ENCODE data around the gene SYNJ1. TPM values are rescaled to one million over a fixed set of nuclear protein-coding genes. Genes with fewer than 3 reads are reported as not detected.
A peak's percentile ranks its signal among the peaks of the same experiment; 100 is the strongest.
"Not testable (repeated sequence)": the region's sequence is repeated elsewhere in the genome, so short reads cannot be mapped to it uniquely, and the experiment has no call there.

The SYNJ1 gene
- 2.8 TPM for polyA plus RNA-seq (2013, experiment 1 of 2)
- polyA plus RNA-seq (2013, experiment 2 of 2), result 3.4 TPM

DNA sequence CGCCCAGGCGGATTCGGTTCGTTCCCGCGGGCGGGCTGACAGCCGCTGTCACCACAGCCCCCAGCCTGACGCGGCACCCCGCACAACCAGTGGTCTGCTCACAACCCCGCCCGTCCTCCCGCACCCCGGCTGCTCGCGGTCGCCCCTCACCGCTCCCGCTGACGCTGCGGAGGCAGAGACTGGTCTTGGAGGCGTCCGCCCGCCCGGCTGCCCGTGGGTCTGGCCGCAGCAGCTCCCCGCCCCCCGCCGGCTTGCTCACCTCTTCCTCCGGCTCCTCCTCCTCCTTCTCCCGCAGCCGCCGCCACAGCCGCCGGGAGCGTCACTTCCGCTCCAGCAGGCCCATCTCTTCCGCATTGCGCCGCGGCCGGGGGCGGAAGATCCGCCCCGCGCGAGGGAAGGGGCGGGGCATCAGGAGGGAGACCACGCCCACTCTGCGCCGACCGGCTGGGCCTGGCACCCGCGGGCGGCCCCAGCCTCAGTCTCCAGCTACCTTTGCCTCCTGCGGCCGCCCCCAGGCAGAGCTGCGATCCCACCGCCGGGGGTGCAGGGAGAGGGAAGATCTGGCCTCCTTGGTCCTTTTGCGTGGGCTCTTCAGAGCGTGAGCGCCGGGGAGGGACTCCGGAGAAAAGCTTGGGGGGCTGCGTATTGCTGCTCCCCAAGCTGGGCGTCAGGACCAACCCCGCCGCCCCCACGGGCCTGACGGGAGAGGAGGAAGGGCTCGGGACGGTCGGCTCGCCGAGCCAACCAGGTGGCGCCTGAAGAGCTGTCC is at the start of gene SYNJ1:
SYNJ1 (minus strand) TSS at position 327 of the 769 bp plus-strand sequence. CDS start 1,118 bp downstream, outside the sequence.
- Histone ChIP-seq H3K56ac (ENCODE audit: low read length) (peak within 1 kb of the TSS; percentile 93), H3K4me2 (ENCODE audit: low read length) (peak within 1 kb of the TSS; percentile 70), H2BK15ac (replicated peaks; ENCODE audit: low read depth) (no peak within 1 kb of the TSS), H3K18ac (ENCODE audit: low read length) (no peak within 1 kb of the TSS), H3K4me1 (ENCODE audit: control insufficient read depth, low read depth, low read length) (no peaks in the 10 kb centered on the region), H3K79me2 (ENCODE audit: control insufficient read depth, insufficient read depth, low read length) (no peaks in the 10 kb centered on the region), H3K4ac (ENCODE audit: low read depth, low read length) (no peak within 1 kb of the TSS), H3K79me1 (ENCODE audit: low read length) (no peaks in the 10 kb centered on the region), H3K36me3 (ENCODE audit: control insufficient read depth, insufficient read depth, low read length) (no peaks in the 10 kb centered on the region), H3K4me3 (ENCODE audit: low read length) (peak within 1 kb of the TSS; percentile 80), H4K5ac (ENCODE audit: low read length) (no peak within 1 kb of the TSS), H4K8ac (ENCODE audit: low read depth, low read length) (no peak within 1 kb of the TSS), H2BK5ac (ENCODE audit: low read length) (no peak within 1 kb of the TSS), H3K23ac (ENCODE audit: low read length) (peak within 1 kb of the TSS; percentile 29), H2BK120ac (ENCODE audit: low read depth, low read length) (no peak within 1 kb of the TSS), H3K27ac (ENCODE audit: low read depth, low read length) (peak within 1 kb of the TSS; percentile 65), H3K9ac (ENCODE audit: low read length) (peak within 1 kb of the TSS; percentile 82), H3K27me3 (ENCODE audit: insufficient read depth, low read length, poor library complexity) (no peaks in the 10 kb centered on the region), H2AK5ac (ENCODE audit: low read length) (no peak within 1 kb of the TSS)
- DNase-seq, result peak; percentile 97
- no CpG with 5 or more reads among the region's 79 CpGs for WGBS (ENCODE audit: extremely low coverage, insufficient coverage, low lambda C conversion rate)

GRCh38 chr21:32777269-32777668 is 49.5 kb upstream of the SYNJ1 start:
- Histone ChIP-seq H4K5ac (ENCODE audit: low read length) (no peak overlapping the region), H3K18ac (ENCODE audit: low read length) (no peak overlapping the region), H3K4me1 (ENCODE audit: control insufficient read depth, low read depth, low read length) (no peaks in the 10 kb centered on the region), H3K4me3 (ENCODE audit: low read length) (no peak overlapping the region), H3K23ac (ENCODE audit: low read length) (no peak overlapping the region), H3K4ac (ENCODE audit: low read depth, low read length) (no peak overlapping the region), H2BK120ac (ENCODE audit: low read depth, low read length) (no peak overlapping the region), H2AK5ac (ENCODE audit: low read length) (no peak overlapping the region), H3K27ac (ENCODE audit: low read depth, low read length) (no peak overlapping the region), H3K79me1 (ENCODE audit: low read length) (no peaks in the 10 kb centered on the region), H3K27me3 (ENCODE audit: insufficient read depth, low read length, poor library complexity) (no peaks in the 10 kb centered on the region), H2BK15ac (replicated peaks; ENCODE audit: low read depth) (no peak overlapping the region), H3K4me2 (ENCODE audit: low read length) (no peak overlapping the region), H3K79me2 (ENCODE audit: control insufficient read depth, insufficient read depth, low read length) (no peaks in the 10 kb centered on the region), H3K36me3 (ENCODE audit: control insufficient read depth, insufficient read depth, low read length) (no peaks in the 10 kb centered on the region), H4K8ac (ENCODE audit: low read depth, low read length) (no peak overlapping the region), H3K9ac (ENCODE audit: low read length) (no peak overlapping the region), H3K56ac (ENCODE audit: low read length) (no peak overlapping the region), H2BK5ac (ENCODE audit: low read length) (no peak overlapping the region)
- WGBS (ENCODE audit: extremely low coverage, insufficient coverage, low lambda C conversion rate), result no CpG with 5 or more reads among the region's 1 CpG
- DNase-seq, result no peak

DNA sequence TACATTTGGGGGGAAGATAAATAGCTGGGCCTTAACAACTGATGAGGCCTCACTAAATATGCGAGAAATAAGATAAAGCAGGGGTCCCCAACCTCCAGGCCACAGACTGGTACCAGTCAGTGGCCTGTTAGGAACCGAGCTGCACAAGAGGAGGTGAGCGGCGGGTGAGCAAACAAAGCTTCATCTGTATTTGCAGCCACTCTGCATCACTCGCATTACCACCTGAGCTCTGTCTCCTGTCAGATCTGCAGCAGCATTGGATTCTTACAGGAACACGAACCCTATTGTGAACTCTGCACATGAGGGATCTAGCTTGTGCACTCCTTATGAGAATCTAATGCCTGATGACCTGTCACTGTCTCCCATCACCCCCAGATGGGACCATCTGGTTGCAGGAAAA is 48.9 kb upstream of the SYNJ1 start:
- H4K5ac ChIP-seq (ENCODE audit: low read length), result no peak overlapping the region
- no peak overlapping the region for H2BK5ac ChIP-seq (ENCODE audit: low read length)
- H3K4me1 ChIP-seq (ENCODE audit: control insufficient read depth, low read depth, low read length), result no peaks in the 10 kb centered on the region
- no peak overlapping the region for H3K4me2 ChIP-seq (ENCODE audit: low read length)
- no peak overlapping the region for H3K4me3 ChIP-seq (ENCODE audit: low read length)
- no peaks in the 10 kb centered on the region for H3K79me1 ChIP-seq (ENCODE audit: low read length)
- no CpG with 5 or more reads among the region's 6 CpGs for WGBS (ENCODE audit: extremely low coverage, insufficient coverage, low lambda C conversion rate)
- no peaks in the 10 kb centered on the region for H3K36me3 ChIP-seq (ENCODE audit: control insufficient read depth, insufficient read depth, low read length)
- H2AK5ac ChIP-seq (ENCODE audit: low read length), result no peak overlapping the region
- H3K27me3 ChIP-seq (ENCODE audit: insufficient read depth, low read length, poor library complexity), result no peaks in the 10 kb centered on the region
- peak overlapping the region; percentile 45 for H2BK120ac ChIP-seq (ENCODE audit: low read depth, low read length)
- no peak overlapping the region for H3K4ac ChIP-seq (ENCODE audit: low read depth, low read length)
- H3K27ac ChIP-seq (ENCODE audit: low read depth, low read length), result no peak overlapping the region
- no peaks in the 10 kb centered on the region for H3K79me2 ChIP-seq (ENCODE audit: control insufficient read depth, insufficient read depth, low read length)
- no peak overlapping the region for H3K23ac ChIP-seq (ENCODE audit: low read length)
- H3K18ac ChIP-seq (ENCODE audit: low read length), result no peak overlapping the region
- no peak for DNase-seq
- no peak overlapping the region for H4K8ac ChIP-seq (ENCODE audit: low read depth, low read length)
- no peak overlapping the region for H3K9ac ChIP-seq (ENCODE audit: low read length)
- H2BK15ac ChIP-seq (replicated peaks; ENCODE audit: low read depth), result no peak overlapping the region
- no peak overlapping the region for H3K56ac ChIP-seq (ENCODE audit: low read length)

DNA sequence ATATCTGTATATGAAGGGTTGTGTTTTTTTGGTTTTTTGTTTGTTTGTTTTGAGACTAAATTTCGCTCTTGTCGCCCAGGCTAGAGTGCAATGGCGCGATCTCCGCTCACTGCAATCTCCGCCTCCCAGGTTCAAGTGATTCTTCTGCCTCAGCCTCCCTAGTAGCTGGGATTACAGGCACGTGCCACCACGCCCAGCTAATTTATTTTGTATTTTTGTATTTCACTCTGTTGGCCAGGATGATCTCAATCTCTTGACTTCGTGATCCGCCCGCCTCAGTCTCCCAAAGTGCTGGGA is 45.2 kb upstream of the SYNJ1 start:
- not testable (repeated sequence) for H2BK15ac ChIP-seq (replicated peaks; ENCODE audit: low read depth); H3K9ac ChIP-seq (ENCODE audit: low read length); H3K56ac ChIP-seq (ENCODE audit: low read length); DNase-seq; H2BK120ac ChIP-seq (ENCODE audit: low read depth, low read length); H3K36me3 ChIP-seq (ENCODE audit: control insufficient read depth, insufficient read depth, low read length); H4K5ac ChIP-seq (ENCODE audit: low read length); H2BK5ac ChIP-seq (ENCODE audit: low read length); H3K4me3 ChIP-seq (ENCODE audit: low read length); H3K4ac ChIP-seq (ENCODE audit: low read depth, low read length); H3K4me1 ChIP-seq (ENCODE audit: control insufficient read depth, low read depth, low read length); H3K27me3 ChIP-seq (ENCODE audit: insufficient read depth, low read length, poor library complexity); H3K23ac ChIP-seq (ENCODE audit: low read length); H4K8ac ChIP-seq (ENCODE audit: low read depth, low read length); H3K79me1 ChIP-seq (ENCODE audit: low read length); H3K18ac ChIP-seq (ENCODE audit: low read length); H2AK5ac ChIP-seq (ENCODE audit: low read length); H3K27ac ChIP-seq (ENCODE audit: low read depth, low read length); H3K4me2 ChIP-seq (ENCODE audit: low read length)
- WGBS (ENCODE audit: extremely low coverage, insufficient coverage, low lambda C conversion rate), result no CpG with 5 or more reads among the region's 11 CpGs
- H3K79me2 ChIP-seq (ENCODE audit: control insufficient read depth, insufficient read depth, low read length), result peaks cover 27% of the 10 kb centered on the region

DNA sequence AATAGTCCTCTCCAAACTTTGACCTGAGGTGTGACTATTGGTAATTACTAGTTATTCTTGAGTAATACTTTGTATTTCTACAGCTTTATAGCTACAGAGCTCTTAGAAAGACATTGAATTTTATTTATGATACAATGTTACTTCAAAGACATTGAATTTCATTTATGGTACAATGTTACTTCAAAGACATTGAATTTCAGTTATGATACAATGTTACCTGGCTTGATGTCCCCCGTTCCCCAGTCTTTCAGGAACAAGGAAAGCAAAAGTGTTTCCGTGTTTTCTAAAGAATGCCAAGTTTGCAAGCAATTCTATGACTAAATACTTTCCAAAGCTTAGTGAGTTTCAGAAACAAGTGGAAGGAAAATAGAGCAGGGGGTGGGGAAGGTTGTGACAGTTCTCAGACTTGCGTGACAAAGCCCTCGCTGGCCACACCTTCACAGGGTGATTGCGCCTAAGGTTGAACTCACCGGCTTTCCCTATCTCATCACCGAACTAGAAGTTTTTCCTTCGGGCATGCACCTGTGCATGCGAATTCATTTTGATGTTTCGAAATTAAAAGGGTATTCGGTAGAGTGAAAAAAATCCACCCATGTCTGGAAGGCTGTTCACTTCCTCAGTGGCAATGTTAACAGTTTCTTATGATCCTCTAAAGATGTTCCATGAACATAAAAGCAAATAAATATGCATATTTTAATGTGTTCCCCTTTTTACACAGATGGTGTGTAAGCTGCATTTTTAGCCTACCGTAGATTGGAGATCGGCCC is 44.7 kb upstream of the SYNJ1 start:
- peaks cover 33% of the 10 kb centered on the region for H3K79me2 ChIP-seq (ENCODE audit: control insufficient read depth, insufficient read depth, low read length)
- no peak overlapping the region for H4K5ac ChIP-seq (ENCODE audit: low read length)
- peak overlapping the region; percentile 39 for H3K4me2 ChIP-seq (ENCODE audit: low read length)
- DNase-seq, result peak; percentile 20
- H3K27me3 ChIP-seq (ENCODE audit: insufficient read depth, low read length, poor library complexity), result no peaks in the 10 kb centered on the region
- no peak overlapping the region for H3K23ac ChIP-seq (ENCODE audit: low read length)
- peak overlapping the region; percentile 9 for H3K4me3 ChIP-seq (ENCODE audit: low read length)
- no peak overlapping the region for H3K18ac ChIP-seq (ENCODE audit: low read length)
- no peak overlapping the region for H4K8ac ChIP-seq (ENCODE audit: low read depth, low read length)
- no peak overlapping the region for H2BK5ac ChIP-seq (ENCODE audit: low read length)
- H3K56ac ChIP-seq (ENCODE audit: low read length), result peak overlapping the region; percentile 63
- H2BK120ac ChIP-seq (ENCODE audit: low read depth, low read length), result no peak overlapping the region
- H3K79me1 ChIP-seq (ENCODE audit: low read length), result no peaks in the 10 kb centered on the region
- H3K4me1 ChIP-seq (ENCODE audit: control insufficient read depth, low read depth, low read length), result peaks cover 2% of the 10 kb centered on the region
- no peak overlapping the region for H3K27ac ChIP-seq (ENCODE audit: low read depth, low read length)
- no peak overlapping the region for H2AK5ac ChIP-seq (ENCODE audit: low read length)
- no peak overlapping the region for H3K4ac ChIP-seq (ENCODE audit: low read depth, low read length)
- H3K9ac ChIP-seq (ENCODE audit: low read length), result peak overlapping the region; percentile 63
- no peak overlapping the region for H2BK15ac ChIP-seq (replicated peaks; ENCODE audit: low read depth)
- WGBS (ENCODE audit: extremely low coverage, insufficient coverage, low lambda C conversion rate), result no CpG with 5 or more reads among the region's 13 CpGs
- H3K36me3 ChIP-seq (ENCODE audit: control insufficient read depth, insufficient read depth, low read length), result no peaks in the 10 kb centered on the region

Measured in mesendoderm (in vitro differentiated cells).